NCI-H526 treated with DMSO at 0.1 percent for 48 hours (cell line): Measurements from ENCODE around the gene PPARA.
A peak's percentile ranks its signal among the peaks of the same experiment; 100 is the strongest.

Experiments used
- DNase-seq: peaks from one replicate; lab custom pipeline; 2025; lab: John Stamatoyannopoulos, UW

Gene PPARA

DNA sequence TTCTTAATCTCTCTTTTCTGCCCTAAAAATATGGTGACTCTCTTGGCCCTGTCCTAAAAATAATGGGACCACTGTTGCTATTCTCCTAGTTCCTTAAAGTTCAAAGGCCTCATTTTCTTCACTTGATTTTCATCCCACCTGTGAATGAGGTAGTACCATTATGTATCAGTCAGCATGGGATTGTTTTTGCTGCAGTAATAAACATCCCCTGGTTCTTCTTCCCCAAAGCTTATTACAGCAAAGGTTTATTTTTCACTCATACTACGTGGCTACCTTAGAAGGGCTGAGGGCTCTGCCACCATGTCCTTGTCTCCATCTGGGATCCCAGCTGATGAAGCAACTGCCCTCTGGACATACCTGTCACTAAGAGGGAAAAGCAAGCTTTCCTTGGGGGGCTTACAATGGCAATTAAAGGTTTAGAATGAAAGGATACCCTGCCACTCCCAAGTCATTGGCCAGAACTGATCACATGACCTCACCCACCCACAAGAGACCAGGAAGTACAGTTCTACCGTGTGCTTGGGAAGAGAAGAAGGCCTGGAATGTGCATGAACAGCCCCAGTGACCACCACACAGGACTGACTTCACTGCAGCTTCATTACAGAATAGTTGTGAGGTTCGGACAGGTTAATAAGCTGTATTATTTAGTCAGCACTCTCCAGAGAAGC is 125.3 kb downstream of the PPARA start:
- DNase-seq: no peak

DNA sequence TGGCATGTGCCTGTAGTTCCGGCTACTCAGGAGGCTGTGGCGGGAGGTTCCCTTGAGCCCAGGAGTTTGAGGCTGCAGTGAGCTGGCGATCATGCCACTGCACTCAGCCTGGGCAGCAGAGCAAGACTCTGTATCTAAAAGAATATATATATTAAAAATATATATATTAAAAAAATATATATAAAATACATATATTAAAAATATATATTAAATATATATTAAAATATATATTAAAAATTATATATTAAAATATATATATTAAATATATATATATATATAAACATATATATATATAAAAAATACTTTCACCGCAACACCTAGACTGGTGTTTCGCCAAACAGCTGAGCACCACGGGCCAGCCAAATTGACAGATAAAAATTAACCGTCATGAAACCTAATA is 126.2 kb downstream of the PPARA start:
- no peak for DNase-seq

DNA sequence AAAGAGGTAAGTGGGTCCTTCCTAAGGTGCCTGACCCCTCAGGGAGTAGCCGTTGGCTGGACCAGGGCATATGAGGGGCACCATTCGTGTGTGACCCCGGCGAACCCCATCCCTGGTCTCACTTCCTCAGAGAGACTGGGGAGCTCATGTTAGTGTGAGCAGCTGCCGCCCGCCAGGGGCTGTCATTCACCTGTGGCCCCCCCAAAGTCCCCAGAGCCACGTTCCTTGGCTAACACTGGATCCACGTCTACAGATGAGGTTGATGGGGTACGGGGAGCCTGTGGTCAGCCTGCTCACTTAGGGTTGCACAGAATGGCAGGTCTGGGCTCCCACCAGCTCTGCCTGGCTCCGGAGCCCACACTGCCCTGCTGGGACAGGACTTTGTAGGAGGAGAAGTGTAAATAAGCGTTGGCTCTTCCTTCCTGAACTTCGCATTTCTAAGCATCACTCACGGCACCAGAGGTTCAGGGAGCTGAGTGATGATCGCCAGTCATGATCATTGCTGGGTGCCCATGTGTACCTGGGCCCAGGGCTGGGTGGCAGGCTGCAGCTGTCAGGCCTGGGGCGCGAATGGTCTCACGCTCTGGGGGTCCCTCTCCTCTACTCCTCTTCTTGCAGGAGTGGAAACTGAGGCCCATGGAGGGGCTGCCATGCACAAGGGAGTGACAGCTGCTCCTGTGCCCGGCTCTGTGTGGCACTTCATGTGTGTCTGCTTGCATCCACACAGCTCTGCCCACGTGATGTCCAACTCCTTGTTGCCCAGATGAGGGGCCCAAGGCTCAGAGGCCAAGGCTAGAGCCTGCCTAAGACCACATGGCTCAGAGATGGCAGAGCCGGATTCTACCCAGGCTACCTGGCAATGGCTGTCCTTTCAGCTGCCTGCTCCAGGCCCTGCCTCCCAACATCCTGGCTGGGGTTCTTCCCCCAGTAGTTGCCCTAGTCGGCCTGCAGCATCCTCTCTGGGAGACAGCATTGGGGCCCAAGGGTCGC is 128.6 kb downstream of the PPARA start:
- no peak for DNase-seq

DNA sequence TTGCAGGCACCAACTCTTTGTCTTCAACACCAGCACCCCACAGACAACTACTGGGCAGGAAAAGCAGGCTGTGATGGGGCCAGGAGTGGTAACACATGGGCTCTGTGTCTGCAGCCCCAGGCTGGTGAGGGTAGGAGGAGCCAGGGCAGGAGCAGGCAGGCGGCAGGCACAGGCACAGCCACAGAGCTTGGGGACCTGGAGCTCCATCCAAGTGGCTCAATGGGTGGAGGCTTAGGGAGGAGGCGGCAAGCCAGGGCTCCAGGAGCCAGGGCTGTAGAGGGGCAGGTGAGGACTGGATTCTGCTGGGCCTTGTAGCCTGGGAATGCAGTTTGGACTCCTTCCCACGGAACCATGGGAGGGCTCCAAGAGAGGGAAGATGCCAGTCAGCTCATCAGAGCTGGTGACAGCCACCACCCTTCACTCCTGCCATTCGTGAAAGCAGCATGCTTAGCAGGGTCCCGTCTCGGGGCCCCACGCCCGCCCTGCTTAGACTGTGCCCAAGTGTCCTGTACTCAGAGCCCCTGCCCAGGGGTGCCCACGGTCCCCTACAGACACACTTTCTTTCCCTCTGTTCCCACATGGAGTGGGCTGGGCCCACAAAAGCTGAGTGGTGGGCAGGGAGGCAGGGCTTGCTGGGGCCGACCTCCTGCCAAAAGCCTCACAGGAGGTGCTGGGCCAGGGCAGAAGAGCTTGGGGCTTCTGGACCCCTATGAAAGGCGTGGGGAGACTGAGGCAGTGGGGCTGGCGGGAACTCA is 129.9 kb downstream of the PPARA start:
- no peak for DNase-seq

DNA sequence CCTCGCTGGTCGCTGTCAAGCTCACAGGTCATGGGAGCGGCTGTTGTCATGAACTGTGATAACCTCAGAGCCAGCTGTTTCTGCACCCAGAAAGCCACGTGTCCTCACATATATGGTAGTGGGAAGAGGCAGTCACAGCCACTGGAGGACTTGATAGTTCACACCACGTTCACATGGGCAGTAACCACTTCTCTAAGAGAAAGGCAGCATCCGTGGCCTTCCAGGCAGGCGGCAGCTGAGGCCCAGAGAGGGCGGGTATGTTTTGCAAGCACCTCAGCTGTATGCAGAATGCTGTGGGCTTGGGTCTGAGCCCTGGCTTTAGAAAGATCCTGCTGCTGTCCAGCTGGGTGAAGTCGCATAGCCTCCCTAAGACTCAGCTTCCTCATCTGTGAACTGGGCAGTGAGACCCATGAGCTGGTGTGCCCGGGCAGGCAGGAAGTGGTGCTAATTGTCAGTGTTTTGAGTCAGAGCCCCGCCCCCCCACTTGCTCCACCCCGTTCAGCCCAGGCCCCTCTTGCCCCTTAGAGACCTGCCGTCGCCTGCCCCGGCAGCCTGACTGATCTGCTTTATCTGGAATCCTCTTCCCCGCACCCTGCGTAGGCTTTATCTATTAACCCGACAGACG is 130.8 kb downstream of the PPARA start:
- DNase-seq: no peak

DNA sequence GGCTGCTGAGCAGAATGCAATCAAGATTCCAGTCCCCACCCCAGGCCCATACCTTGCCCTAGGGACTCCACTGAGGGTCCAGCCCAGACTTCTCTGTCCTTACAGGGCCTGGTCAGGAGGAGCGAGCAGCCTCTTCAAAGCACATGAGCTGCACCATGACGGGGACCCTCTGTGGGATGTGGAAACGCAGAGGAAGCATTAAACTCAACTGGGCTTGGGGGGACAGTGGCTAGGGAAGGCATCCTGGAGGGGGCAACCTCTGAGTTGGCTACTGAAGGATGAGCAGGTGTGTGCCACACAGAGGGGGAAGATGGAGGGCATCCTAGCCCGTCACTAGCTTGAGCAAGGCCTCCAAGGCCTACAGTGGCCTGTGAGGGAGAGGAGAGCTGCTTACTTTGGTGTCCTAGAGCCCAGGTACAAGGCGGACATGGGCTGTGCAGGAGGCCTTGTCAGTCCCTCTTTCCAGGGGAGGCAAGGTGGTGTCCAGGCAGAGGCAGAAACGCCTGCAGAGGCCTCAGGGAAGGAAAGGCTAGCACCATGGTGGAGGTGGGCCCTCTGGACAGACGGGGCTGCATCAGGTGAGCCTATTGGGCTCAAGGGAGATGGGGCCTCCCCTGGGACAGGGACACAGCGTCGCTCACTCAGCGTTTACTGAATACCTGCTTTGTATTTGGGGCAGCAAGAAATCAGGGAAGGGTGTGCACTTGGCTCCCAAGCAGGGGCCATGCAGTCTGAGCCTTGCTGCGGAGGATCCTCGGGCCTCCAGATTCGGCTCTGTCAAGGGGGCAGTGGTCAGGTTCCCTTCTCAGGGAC is 131.7 kb downstream of the PPARA start:
- DNase-seq: no peak

DNA sequence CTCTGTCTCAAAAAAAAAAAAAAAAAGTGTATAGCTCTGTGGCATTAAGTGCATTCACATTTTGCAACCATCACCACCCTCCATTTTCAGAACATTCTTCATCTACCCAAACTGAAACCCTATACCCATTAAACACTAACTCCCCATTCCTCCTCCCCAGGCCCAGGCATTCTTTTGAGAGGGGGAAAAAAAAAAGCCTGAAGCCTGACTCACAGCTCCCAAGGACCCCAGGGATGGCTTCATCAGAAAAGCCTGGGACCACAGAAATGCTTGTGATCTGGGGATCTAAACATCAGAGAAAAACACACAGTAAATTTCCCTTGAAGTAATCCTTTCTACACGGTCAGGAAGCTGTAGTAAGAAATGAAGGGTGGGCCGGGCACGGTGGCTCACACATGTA is 135.7 kb downstream of the PPARA start:
- no peak for DNase-seq

DNA sequence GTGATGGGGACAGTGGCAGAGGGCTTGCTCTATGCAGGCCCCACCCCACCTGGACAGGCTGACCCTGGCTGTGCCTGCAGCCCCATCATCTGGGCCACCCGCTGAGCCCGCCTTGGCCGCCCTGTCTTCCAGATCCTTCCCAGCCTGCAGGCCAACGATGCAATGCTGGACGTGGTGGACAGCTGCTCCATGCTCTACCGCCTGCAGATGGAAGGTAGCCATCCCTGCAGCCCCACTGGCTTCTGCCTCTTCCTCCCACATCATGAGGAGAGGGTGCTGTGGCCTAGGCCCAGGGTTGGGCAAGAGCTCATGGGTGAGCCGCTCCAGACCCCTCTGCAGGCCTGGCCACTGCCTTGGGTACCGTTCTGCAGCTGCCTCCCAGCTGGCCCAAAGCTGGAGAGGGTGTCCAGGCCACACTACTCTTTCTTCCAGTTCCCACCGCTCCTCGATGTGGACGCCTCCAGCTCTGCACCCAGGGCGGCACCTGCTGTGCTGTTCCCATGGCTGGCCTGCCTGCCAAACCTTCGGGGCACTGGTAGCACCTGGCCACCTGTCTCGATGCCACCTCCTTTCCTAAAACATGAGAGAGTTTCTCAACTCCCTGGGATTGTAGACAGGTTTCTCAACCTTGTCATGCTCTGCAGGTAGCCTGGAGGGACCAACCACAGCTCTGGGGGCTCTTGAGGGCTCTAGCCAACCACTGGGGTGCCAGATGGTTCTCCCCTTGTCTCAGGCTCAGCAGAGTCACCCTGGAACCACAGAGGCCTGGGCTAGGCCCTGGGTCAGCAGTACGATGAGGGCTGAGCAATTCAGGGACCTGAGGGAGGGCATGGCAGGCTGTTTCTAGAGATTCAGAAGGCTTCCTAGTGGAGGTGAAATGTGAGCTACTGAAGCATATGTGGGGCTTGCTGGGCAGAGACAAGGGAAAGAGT is 136.9 kb downstream of the PPARA start:
- DNase-seq: no peak

DNA sequence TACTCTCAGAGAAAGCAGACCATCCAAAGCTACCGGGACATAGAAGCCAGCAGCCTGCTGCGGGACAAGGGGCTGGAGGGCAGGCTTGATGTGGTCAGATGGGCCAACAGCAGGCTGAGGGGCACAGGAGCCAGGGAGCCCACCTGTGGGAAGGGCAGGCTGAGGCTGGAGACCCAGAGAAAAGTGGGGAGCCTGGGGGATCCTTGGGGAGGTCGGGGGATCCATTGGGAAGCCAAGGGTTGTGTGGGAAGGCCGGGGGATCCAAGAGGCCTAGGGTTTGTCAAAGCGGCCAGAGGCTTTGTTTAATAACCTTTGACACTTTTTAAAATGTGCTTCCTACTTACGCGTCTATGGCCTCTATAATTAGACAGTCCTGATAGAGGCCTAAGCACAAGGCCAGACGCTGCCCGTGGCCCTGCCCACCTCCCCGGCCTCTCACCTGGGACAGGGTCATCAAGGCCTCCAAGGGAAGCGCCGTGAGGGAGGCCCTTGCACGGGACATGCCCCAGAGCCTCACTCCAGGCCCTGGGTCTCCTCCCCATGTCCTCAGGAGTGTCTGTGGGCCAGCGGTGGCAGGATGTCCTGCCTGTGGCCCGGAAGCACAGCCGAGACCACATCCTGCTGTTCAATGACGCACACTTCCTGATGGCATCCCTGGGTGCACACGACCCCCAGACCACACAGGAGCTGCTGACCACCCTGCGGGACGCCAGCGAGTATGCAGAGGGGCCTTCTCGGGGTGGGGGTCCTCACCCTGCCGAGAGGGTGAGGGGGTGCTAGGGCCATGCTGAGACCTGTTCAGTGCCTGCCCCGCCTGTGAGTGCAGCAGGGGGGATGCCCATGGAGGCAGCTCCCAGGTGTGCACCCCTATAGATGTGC is 137.8 kb downstream of the PPARA start:
- no peak for DNase-seq

DNA sequence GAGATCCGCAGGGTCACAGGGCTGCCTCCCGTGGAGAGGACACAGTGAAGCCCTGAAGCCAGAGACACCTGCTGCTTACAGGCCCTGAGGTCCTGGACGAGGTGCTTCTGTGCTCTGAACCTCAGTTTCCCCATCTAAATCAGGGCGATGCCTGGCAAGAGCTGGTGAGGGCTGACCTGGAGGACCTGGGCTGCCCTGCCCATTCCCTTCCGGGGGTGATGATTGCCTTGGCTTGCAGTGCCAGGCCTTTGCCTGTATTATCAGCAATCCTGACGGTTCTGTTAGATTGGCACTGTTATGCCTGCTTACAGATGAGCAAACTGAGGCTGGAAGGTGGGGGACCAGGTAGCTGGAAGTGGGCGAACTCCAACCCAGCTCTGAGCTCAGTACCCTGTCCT is 138.5 kb downstream of the PPARA start:
- no peak for DNase-seq

DNA sequence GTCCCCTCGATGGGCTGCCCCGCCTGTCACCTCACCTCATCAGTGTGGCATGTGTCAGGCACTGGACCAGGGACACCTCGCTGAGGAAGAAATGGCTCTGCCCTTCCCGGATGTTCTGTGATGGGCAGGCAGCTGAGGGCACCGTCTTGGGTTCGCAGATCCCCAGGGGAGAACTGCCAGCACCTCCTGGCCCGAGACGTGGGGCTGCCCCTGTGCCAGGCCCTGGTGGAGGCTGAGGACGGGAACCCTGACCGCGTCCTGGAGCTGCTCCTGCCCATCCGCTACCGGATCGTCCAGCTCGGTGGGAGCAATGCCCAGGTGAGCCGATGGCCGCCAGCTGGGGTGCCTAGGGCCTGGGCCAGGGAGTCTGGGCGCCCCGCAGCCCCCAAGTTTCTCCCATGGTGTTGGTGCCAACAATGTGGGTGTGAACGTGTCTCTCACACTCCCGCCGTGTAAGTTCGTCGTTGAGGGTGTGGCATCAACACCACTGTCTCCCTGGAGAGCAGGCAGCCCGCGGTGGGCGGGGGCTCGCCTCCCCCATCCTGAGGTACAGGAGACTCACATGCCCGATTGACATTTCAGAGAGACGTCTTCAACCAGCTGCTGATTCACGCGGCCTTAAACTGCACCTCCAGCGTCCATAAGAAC is 139.0 kb downstream of the PPARA start:
- DNase-seq: no peak

DNA sequence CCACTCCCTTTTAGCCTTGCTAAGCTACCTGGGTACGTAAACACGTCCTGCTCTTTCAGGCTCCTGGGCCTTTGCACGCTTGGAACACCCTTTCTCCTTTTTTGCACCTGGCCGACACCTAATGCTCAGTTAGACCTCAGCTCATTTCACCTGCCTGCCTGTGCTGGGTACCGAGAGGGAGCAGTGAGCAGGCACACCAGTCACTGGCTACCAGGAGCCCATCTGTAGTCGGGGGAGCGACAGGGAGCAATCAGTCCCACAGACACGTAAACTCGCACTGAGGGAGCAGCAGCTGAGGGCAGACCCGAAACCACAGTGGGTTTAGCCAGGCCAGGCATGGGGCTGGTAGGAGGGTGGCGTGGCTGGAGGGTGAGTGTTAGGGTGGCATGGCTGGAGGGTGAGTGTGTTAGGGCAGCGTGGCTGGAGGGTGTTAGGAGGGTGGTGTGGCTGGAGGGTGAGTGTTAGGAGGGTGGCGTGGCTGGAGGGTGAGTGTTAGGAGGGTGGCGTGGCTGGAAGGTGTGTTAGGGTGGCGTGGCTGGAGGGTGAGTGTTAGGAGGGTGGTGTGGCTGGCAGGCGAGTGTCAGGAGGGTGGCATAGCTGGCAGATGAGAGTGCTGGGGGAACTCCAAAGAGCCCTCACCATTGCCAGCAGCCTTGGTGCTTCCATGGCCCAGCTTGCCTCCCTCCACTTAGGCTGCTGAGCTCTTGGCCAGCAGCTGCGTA is 140.0 kb downstream of the PPARA start:
- peak; percentile 6 for DNase-seq

DNA sequence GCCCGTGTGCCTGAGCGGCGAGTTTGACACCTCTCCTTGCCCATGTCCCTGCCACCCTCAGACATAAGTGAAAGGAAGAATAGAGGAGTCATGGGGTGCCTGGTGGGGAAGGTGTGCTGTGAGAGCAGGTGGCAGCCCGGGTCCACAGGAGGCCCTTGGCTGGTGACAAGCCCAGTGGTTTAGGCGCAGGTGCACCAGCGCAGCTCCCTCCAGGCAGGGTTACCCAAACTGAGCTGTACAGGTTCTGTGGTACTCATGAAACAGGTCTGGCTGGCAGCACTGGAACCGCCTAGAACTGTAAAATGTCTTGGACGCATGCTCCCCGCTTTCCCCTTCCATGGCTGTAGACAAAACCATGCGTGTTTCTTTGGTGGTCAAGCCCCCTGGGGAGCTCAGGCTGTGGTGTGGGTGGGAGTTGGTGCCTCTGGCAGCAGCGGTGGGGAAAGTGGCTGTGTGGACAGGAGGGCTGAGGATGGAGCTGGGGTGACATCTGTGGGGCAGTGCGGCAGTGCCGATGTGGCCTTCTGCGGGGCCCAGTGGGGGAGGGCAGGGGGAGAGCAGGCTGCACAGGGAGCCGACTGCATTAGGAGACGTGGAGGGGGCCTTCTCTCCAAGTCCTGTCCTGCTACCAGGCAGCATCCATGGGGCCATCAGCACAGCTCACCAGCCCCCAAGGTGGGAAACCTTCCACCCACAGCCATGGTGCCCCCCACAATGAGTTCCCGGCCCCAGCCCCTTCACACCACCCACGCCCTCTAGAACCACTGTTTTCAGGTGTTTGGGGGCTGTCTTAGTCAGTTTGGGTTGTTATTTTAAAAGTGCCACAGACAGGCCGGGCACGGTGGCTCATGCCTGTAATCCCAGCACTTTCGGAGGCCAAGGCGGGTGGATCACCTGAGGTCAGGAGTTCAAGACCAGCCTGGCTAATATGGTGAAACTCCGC is 140.8 kb downstream of the PPARA start:
- DNase-seq: no peak

DNA sequence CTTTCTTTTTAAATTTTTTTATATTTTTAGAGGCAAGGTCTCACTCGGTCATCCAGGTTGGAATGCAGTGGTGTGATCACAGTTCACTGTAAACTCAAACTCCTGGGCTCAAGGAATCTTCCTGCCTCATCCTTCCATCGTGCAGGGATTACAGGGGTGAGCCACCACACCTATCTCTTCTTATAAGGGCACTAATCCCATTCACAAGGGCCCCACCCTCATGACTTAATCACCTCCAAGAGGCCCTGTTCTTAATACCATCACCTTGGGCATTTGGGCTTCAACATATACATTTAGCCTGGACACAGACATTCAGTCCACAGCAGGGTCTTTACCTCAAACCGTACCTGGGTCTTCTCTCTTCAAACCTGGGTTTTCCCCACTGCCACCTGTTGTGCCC is 141.8 kb downstream of the PPARA start:
- no peak for DNase-seq

DNA sequence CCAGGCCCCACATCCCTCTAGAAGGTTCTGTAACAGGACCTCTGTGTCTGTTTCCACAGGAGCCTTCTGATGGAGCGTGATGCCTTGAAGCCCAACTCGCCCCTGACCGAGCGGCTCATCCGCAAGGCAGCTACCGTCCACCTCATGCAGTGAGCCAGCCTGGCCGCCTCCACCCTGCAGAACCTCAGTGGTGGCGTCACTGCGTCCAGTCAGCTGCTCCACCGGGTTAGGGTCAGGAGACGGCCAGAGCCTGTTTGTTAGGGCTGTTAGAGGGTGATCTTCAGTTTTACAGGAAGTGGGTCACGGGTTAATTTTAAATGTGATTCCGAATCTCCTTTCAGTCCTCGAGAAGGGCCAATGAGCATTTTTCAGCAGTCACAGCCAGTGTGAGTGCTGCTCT is 142.4 kb downstream of the PPARA start:
- DNase-seq: peak; percentile 88
